Measurements from ENCODE around the gene ADAM33.

The ADAM33 gene

GRCh38 chr20:3645309-3646066 lies 36.3 kb downstream of the ADAM33 start:
- DNase-seq, result no peak

GRCh38 chr20:3640259-3640658 lies 41.6 kb downstream of the ADAM33 start:
- no peak for DNase-seq

GRCh38 chr20:3635346-3635745 lies 46.5 kb downstream of the ADAM33 start:
- no peak for DNase-seq

- DNase-seq, result no peak
Observed at GRCh38 chr20:3633913-3634478, 47.8 kb downstream of the ADAM33 start.

- no peak for DNase-seq
Observed at GRCh38 chr20:3632311-3633004, 49.4 kb downstream of the ADAM33 start.

GRCh38 chr20:3631534-3631933 lies 50.3 kb downstream of the ADAM33 start:
- DNase-seq, result no peak

- DNase-seq, result no peak
Observed at GRCh38 chr20:3630429-3630828, 51.4 kb downstream of the ADAM33 start.

GRCh38 chr20:3629893-3630292 lies 51.9 kb downstream of the ADAM33 start:
- DNase-seq, result no peak

GRCh38 chr20:3628502-3629314 lies 53.1 kb downstream of the ADAM33 start:
- no peak for DNase-seq

- no peak for DNase-seq
Observed at GRCh38 chr20:3627476-3627875, 54.3 kb downstream of the ADAM33 start.

- no peak for DNase-seq
Observed at GRCh38 chr20:3622406-3622805, 59.4 kb downstream of the ADAM33 start.

GRCh38 chr20:3621111-3621510 lies 60.7 kb downstream of the ADAM33 start:
- no peak for DNase-seq
